A549 (cell line): ENCODE data around the gene KCNN4. TPM values are rescaled to one million over a fixed set of nuclear protein-coding genes. Genes with fewer than 3 reads are reported as not detected.

Source experiments
- ATAC-seq, 2 experiments: fragments of 200-7000 bp in 1 of 2; fragments of >200 bp in 1 of 2; cut with Nextera tagmentation in 1 of 2; cut with Tn5 transposase in 1 of 2; 3 replicates each; pipeline versions ENCODE4 v1.8.0 to v1.9.1; 2018 to 2020; ENCODE audit warnings: mild to moderate bottlenecking in 1 of 2, moderate library complexity in 1 of 2
- CTCF ChIA-PET: fragments of 300-600 bp; sonication (Branson Sonifier 250); formaldehyde crosslinking; extraction: SDS; loops from one replicate; lab custom pipeline; 2021; ENCODE audit warnings: antibody characterized with exemption, inconsistent platforms; lab: Yijun Ruan, JAX
- POLR2A ChIA-PET: fragments of 350-600 bp; formaldehyde crosslinking; extraction: SDS; loops from one replicate; lab custom pipeline; 2021; ENCODE audit warnings: antibody characterized with exemption, inconsistent platforms; lab: Yijun Ruan, JAX
- DNase-seq, 2 experiments: peaks; one replicate each; pipeline versions ENCODE4 v3.0.0 to v3.0.0-alpha.2; 2011 to 2016; ENCODE audit warnings: low read depth in 1 of 2, low spot score in 1 of 2
- FAIRE-seq: peaks from 2 replicates; lab custom pipeline; 2011; peaks lifted over from hg19 to GRCh38; lab: Jason Lieb, UNC
- H3K27ac ChIP-seq, 2 experiments: fragments of >200 bp; sonication (Bioruptor Twin); formaldehyde crosslinking; 3 replicates each; pipeline ENCODE4 v1.5.1; 2016 to 2017
- H3K4me1 ChIP-seq: fragments of >200 bp; sonication (Bioruptor Twin); formaldehyde crosslinking; 3 replicates; pipeline ENCODE4 v1.6.1; 2016
- H3K4me2 ChIP-seq: fragments of >200 bp; sonication (Bioruptor Twin); formaldehyde crosslinking; 3 replicates; pipeline ENCODE4 v1.6.1; 2016
- H3K4me3 ChIP-seq: fragments of >200 bp; sonication (Bioruptor Twin); formaldehyde crosslinking; 3 replicates; pipeline ENCODE4 v1.5.1; 2016
- H3K9me3 ChIP-seq: fragments of >200 bp; sonication (Bioruptor Twin); formaldehyde crosslinking; 3 replicates; pipeline ENCODE4 v1.6.1; 2016
- CEBPB ChIP-seq, 2 experiments: fragments of >200 bp in 1 of 2; sonication (Bioruptor Twin) in 1 of 2; formaldehyde crosslinking in 1 of 2; IDR thresholded peaks; 2 replicates each; pipeline ENCODE4 v1.6.1; 2012 to 2016
- CTCF ChIP-seq: fragments of >200 bp; sonication (Bioruptor Twin); formaldehyde crosslinking; IDR thresholded peaks from 3 replicates; pipeline ENCODE4 v1.5.1; 2016
- ESRRA ChIP-seq: fragments of 150-350 bp; IDR thresholded peaks from 2 replicates; pipeline ENCODE4 v1.6.1; 2014; ENCODE audit warnings: mild to moderate bottlenecking, low read length, borderline replicate concordance
- FOSB ChIP-seq: fragments of 250-450 bp; sonication (Bioruptor Pico); IDR thresholded peaks from 2 replicates; pipeline ENCODE4 v1.5.0; 2020; ENCODE audit warnings: mild to moderate bottlenecking, moderate library complexity
- GATA3 ChIP-seq: IDR thresholded peaks from 2 replicates; pipeline ENCODE4 v1.6.1; 2012; ENCODE audit warnings: borderline replicate concordance
- HMGXB4 ChIP-seq: fragments of 250-450 bp; sonication (Bioruptor Pico); IDR thresholded peaks from 2 replicates; pipeline ENCODE4 v1.5.0; 2021; ENCODE audit warnings: mild to moderate bottlenecking, moderate library complexity, borderline replicate concordance
- HOXB13 ChIP-seq: fragments of 250-450 bp; sonication (Bioruptor Pico); IDR thresholded peaks from 2 replicates; pipeline ENCODE4 v1.5.0; 2020; ENCODE audit warnings: low read depth, mild to moderate bottlenecking, moderate library complexity
- HOXB5 ChIP-seq: fragments of 250-450 bp; sonication (Bioruptor Pico); IDR thresholded peaks from 2 replicates; pipeline ENCODE4 v1.5.0; 2020; ENCODE audit warnings: mild to moderate bottlenecking, moderate library complexity
- KDM1A ChIP-seq: fragments of 200-600 bp; sonication (generic); IDR thresholded peaks from 2 replicates; pipeline ENCODE4 v1.6.1; 2016; ENCODE audit warnings: low read depth, mild to moderate bottlenecking
- PHF8 ChIP-seq: fragments of 200-600 bp; sonication (generic); IDR thresholded peaks from 2 replicates; pipeline ENCODE4 v1.6.1; 2016; ENCODE audit warnings: low read depth, mild to moderate bottlenecking, antibody characterized with exemption, moderate library complexity, borderline replicate concordance
- RARB ChIP-seq: fragments of 250-450 bp; sonication (Bioruptor Pico); IDR thresholded peaks from 2 replicates; pipeline ENCODE4 v1.8.0; 2021; ENCODE audit warnings: mild to moderate bottlenecking, moderate library complexity
- RCOR1 ChIP-seq: fragments of 150-350 bp; IDR thresholded peaks from 2 replicates; pipeline ENCODE4 v1.6.1; 2014; ENCODE audit warnings: antibody characterized with exemption, low read length, low read depth
- REST ChIP-seq: fragments of 200-600 bp; sonication (generic); IDR thresholded peaks from 2 replicates; pipeline ENCODE4 v1.6.1; 2016; ENCODE audit warnings: antibody characterized with exemption, mild to moderate bottlenecking, moderate library complexity
- SREBF2 ChIP-seq: fragments of 450-650 bp; IDR thresholded peaks from 2 replicates; pipeline ENCODE4 v1.6.1; 2014; ENCODE audit warnings: mild to moderate bottlenecking, moderate library complexity
- ZC3H11A ChIP-seq: fragments of 450-650 bp; IDR thresholded peaks from 2 replicates; pipeline ENCODE4 v1.6.1; 2014; ENCODE audit warnings: antibody characterized with exemption, mild to moderate bottlenecking
- WGBS: methylation state at CpG from one replicate; pipeline ENCODE4 v1.1.6; 2017; ENCODE audit errors: missing lambda C conversion rate; 5-methylcytosine and 5-hydroxymethylcytosine counted together
- polyA plus RNA-seq, 4 experiments: library from polyadenylated mRNA; depleted of rRNA in 3 of 4; stranded (reverse); fragments of >200 nt; fragmentation: RNase III in 1 of 4; extraction: RNeasy Plus Mini Kit Qiagen cat#74134 plus additional on column Dnase treatment in 1 of 4; gene quantifications; 2 replicates in 3 of 4; 3 replicates in 1 of 4; pipeline ENCODE4 v1.2.3, GENCODE V29; 2011 to 2017
- TF ChIP-seq, protein P1 (sequence below): fragments of 450-650 bp; IDR thresholded peaks from 2 replicates; pipeline ENCODE4 v1.6.1; 2014; ENCODE audit warnings: antibody characterized with exemption

Gene KCNN4
- polyA plus RNA-seq, 2 of the 4 experiments (the other 2 are of a cell fraction) = 15.7 to 21.0 TPM

DNA sequence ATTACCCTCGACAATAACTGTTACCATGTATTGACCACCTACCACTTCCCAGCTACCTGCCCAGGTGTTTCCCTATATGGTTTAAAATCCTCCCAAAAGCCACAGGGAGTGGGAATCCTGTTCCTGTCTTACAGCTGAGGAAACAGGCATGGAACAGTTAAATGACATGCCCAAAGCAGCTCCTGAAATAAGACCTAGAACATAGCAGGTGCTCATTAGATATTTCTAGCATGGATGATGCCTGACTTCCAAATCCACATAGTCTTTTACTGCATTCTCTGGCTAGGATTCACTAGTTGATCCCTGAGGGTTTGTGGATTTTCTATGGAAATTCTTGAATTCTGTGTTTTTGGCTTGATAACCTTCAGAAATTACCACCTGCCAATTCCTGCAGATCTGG, 13.0 kb downstream of the KCNN4 start:
- ATAC-seq = no peak
- no peak for DNase-seq
- Histone ChIP-seq H3K9me3 (no peaks in the 10 kb centered on the region), H3K27ac (no peak overlapping the region), H3K4me3 (no peak overlapping the region), H3K4me1 (peaks cover 38% of the 10 kb centered on the region), H3K4me2 (no peak overlapping the region)
- POLR2A ChIA-PET = interaction anchor here (1.2 to 2.0 kb wide), 2 partner anchors 13 to 14 kb away, joined by 3 to 8 read pairs; partner anchors contain the start of gene SMG9
- FAIRE-seq = no peak
- CTCF ChIA-PET = interaction anchor here (0.9 to 22.3 kb wide), 12 partner anchors 8 to 157 kb away, joined by 3 to 565 read pairs (median 4); partner anchors contain the start of genes KCNN4, PLAUR and SMG9
- WGBS = 100% methylated on average over 1 of the region's 1 CpG
- TF ChIP-seq REST (no peak), RARB (CRISPR knock-in tag) (no peak), CEBPB (IDR thresholded peaks at IDR 0.05) (no peak), HMGXB4 (CRISPR knock-in tag) (no peak), HOXB13 (no peak)
- TF ChIP-seq, protein P1, sequence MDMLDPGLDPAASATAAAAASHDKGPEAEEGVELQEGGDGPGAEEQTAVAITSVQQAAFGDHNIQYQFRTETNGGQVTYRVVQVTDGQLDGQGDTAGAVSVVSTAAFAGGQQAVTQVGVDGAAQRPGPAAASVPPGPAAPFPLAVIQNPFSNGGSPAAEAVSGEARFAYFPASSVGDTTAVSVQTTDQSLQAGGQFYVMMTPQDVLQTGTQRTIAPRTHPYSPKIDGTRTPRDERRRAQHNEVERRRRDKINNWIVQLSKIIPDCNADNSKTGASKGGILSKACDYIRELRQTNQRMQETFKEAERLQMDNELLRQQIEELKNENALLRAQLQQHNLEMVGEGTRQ = no peak

DNA sequence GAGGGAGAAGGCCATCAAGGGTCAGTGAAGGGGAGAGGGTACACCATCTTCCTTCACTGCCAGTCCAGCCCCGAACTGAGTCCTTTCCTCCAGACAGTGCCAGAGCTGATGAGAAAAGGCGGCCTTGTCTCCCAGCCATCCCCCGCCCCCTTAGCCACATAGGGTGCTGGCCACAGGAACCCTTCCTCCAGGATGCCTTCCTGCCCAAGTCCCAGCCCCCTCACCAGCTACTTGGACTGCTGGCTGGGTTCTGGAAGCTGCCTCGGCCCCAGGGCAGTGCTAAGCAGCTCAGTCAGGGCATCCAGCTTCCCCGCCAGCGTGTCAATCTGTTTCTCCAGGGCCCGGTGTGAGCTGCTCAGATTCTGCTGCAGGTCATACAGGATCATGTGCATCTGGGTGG, 13.5 kb downstream of the KCNN4 start:
- Histone ChIP-seq H3K9me3 (no peaks in the 10 kb centered on the region), H3K27ac (peak overlapping the region in 1 of 2 experiments; percentile 92; a peak in 2 of 6 replicates), H3K4me3 (no peak overlapping the region), H3K4me2 (no peak overlapping the region), H3K4me1 (peaks cover 38% of the 10 kb centered on the region)
- 83% methylated on average over 5 of the region's 7 CpGs for WGBS
- ChIA-PET POLR2A (interaction anchor here (1.2 to 2.0 kb wide), 2 partner anchors 12 to 14 kb away, joined by 3 to 8 read pairs; partner anchors contain the start of gene SMG9), CTCF (interaction anchor here (0.8 to 22.3 kb wide), 15 partner anchors 8 to 163 kb away, joined by 3 to 565 read pairs (median 4); partner anchors contain the start of genes KCNN4, PLAUR and SMG9)
- DNase-seq (no peak), FAIRE-seq (no peak), ATAC-seq (no peak)
- TF ChIP-seq RCOR1 (no peak), ZC3H11A (no peak), PHF8 (no peak)

DNA sequence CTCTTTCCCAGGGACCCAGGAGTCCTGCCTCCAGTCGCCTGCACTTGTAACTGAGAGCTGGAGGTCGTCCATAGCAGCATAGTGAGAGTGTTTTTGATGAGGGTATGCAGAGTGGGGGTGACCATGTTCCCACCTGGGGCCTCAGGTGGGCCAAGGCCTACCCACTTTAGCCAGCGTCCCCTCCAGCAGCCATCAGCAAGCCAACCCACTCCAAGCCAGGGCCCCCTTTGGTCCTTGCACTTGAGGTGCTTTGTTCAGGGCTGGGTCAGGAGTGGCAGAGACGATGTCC, 14.1 kb downstream of the KCNN4 start:
- Histone ChIP-seq H3K4me1 (peaks cover 38% of the 10 kb centered on the region), H3K4me2 (no peak overlapping the region), H3K27ac (peak overlapping the region; percentile 90 to 92; a peak in 5 of 6 replicates), H3K9me3 (no peaks in the 10 kb centered on the region), H3K4me3 (no peak overlapping the region)
- no peak for FAIRE-seq
- DNase-seq = no peak
- ChIA-PET POLR2A (interaction anchor here (0.8 to 2.0 kb wide), 5 partner anchors 9 to 98 kb away, joined by 3 to 8 read pairs (median 5); partner anchors contain the start of genes KCNN4 and SMG9), CTCF (interaction anchor here (0.5 to 22.3 kb wide), 22 partner anchors 12 to 1305 kb away, joined by 3 to 565 read pairs (median 4); partner anchors contain the start of genes KCNN4, PLAUR and SMG9)
- ATAC-seq = no peak; a peak in 1 of 6 replicates
- TF ChIP-seq ESRRA (no peak), KDM1A (no peak), CTCF (peak; percentile 31; the same call in 2 of the 3 replicates), ZC3H11A (no peak), GATA3 (no peak), SREBF2 (no peak), HOXB5 (CRISPR knock-in tag) (no peak), FOSB (CRISPR knock-in tag) (no peak)
- TF ChIP-seq, all 56 proteins: peak for 1
- WGBS = 57% methylated on average over 3 of the region's 4 CpGs
